ENCODE measurements around the gene ABCF2. TPM values are rescaled to one million over a fixed set of nuclear protein-coding genes. Genes with fewer than 3 reads are reported as not detected.

ABCF2 gene
- polyA plus RNA-seq, 3 donors = 18.0 to 22.0 (median 21.1) TPM

GRCh38 chr7:151231080-151231479 lies 4.1 kb upstream of the ABCF2 start:
- no peak overlapping the region for H3K9ac ChIP-seq (ENCODE audit: insufficient read depth, low read length, poor library complexity, severe bottlenecking)

GRCh38 chr7:151229249-151229648 lies 2.2 kb upstream of the ABCF2 start:
- Mint-ChIP-seq H3K9me3 (peaks cover 0 to 3% (median 0%) of the 10 kb centered on the region in 7 donors), H3K4me1 (peaks cover 49% of the 10 kb centered on the region), H3K27me3 (ENCODE audit: low read depth in 3 of 3) (peaks cover 0 to 3% (median 3%) of the 10 kb centered on the region in 3 donors), H3K27ac (peak overlapping the region in 1 of 7 donors; percentile 38), H3K36me3 (peaks cover 14 to 16% of the 10 kb centered on the region in 2 donors), H3K4me3 (no peak overlapping the region)
- no peak for DNase-seq
- no peak overlapping the region for H3K9ac ChIP-seq (ENCODE audit: insufficient read depth, low read length, poor library complexity, severe bottlenecking)
- no peak overlapping the region for H2AFZ ChIP-seq (ENCODE audit: insufficient read depth, low read depth, low read length, poor library complexity, severe bottlenecking)
- peaks cover 43 to 51% of the 10 kb centered on the region in 2 donors for H3K4me1 ChIP-seq (ENCODE audit: control insufficient read depth in 1 of 2, insufficient read depth in 2 of 2, low read length in 2 of 2)
- H4K20me1 ChIP-seq (ENCODE audit: insufficient read depth, low read length) = peaks cover 11% of the 10 kb centered on the region
- peaks cover 8 to 12% of the 10 kb centered on the region in 2 donors for H3K36me3 ChIP-seq (replicated peaks in 1 of 2; ENCODE audit: control insufficient read depth in 1 of 2, insufficient read depth in 2 of 2, low read length in 2 of 2)
- H3K27me3 ChIP-seq (ENCODE audit: control insufficient read depth in 2 of 2, insufficient read depth in 2 of 2, low read length in 2 of 2) = no peaks in the 10 kb centered on the region
- no peak for TF ChIP-seq CTCF (IDR thresholded peaks at IDR 0.05)
- no peak overlapping the region for H3K4me2 ChIP-seq (replicated peaks; ENCODE audit: extremely low read depth, low read length, poor library complexity, severe bottlenecking)
- no peak overlapping the region for H3K27ac ChIP-seq (ENCODE audit: low read depth in 1 of 2, low read length in 2 of 2)
- intact Hi-C loops (cut with micrococcal nuclease) = loop anchor here in 1 of 2 donors (5.0 to 10.0 kb wide), 2 partner anchors 118 to 286 kb away; partner anchors contain the start of gene RHEB
- peaks cover 39% of the 10 kb centered on the region for H3K79me2 ChIP-seq (ENCODE audit: insufficient read depth, low read length)
- H3K9me3 ChIP-seq (replicated peaks in 1 of 2; ENCODE audit: control insufficient read depth in 1 of 2, insufficient read depth in 1 of 2, low read length in 2 of 2) = no peaks in the 10 kb centered on the region
- no peak overlapping the region for H3K4me3 ChIP-seq (replicated peaks in 1 of 3; ENCODE audit: low read depth in 2 of 3, low read length in 3 of 3)
- 96% methylated on average over 5 of the region's 10 CpGs for WGBS (ENCODE audit: insufficient coverage)

More at GRCh38 chr7:151231080-151231479, 4.1 kb upstream of the ABCF2 start:
- no CpG with 5 or more reads among the region's 1 CpG for WGBS (ENCODE audit: insufficient coverage)
- H3K9me3 ChIP-seq (replicated peaks in 1 of 2; ENCODE audit: control insufficient read depth in 1 of 2, insufficient read depth in 1 of 2, low read length in 2 of 2) = no peaks in the 10 kb centered on the region
- H3K27me3 ChIP-seq (ENCODE audit: control insufficient read depth in 2 of 2, insufficient read depth in 2 of 2, low read length in 2 of 2) = no peaks in the 10 kb centered on the region
- H3K36me3 ChIP-seq (replicated peaks in 1 of 2; ENCODE audit: control insufficient read depth in 1 of 2, insufficient read depth in 2 of 2, low read length in 2 of 2) = peaks cover 13 to 21% of the 10 kb centered on the region in 2 donors
- Mint-ChIP-seq H3K4me3 (no peak overlapping the region), H3K36me3 (peaks cover 14 to 18% of the 10 kb centered on the region in 2 donors), H3K27ac (no peak overlapping the region), H3K4me1 (peaks cover 38% of the 10 kb centered on the region), H3K9me3 (peaks cover 0 to 3% (median 0%) of the 10 kb centered on the region in 7 donors), H3K27me3 (ENCODE audit: low read depth in 3 of 3) (peaks cover 0 to 3% (median 3%) of the 10 kb centered on the region in 3 donors)
- no peak for DNase-seq
- H3K4me3 ChIP-seq (replicated peaks in 1 of 3; ENCODE audit: low read depth in 2 of 3, low read length in 3 of 3) = no peak overlapping the region
- intact Hi-C loops (cut with micrococcal nuclease) = loop anchor here in 1 of 2 donors (5.0 kb wide), 1 partner anchor 41 kb away; no protein-coding TSS in a partner anchor
- H3K27ac ChIP-seq (ENCODE audit: low read depth in 1 of 2, low read length in 2 of 2) = no peak overlapping the region
- TF ChIP-seq CTCF (IDR thresholded peaks at IDR 0.05) = no peak
- no peak overlapping the region for H2AFZ ChIP-seq (ENCODE audit: insufficient read depth, low read depth, low read length, poor library complexity, severe bottlenecking)
- peaks cover 29% of the 10 kb centered on the region for H4K20me1 ChIP-seq (ENCODE audit: insufficient read depth, low read length)
- peaks cover 33 to 41% of the 10 kb centered on the region in 2 donors for H3K4me1 ChIP-seq (ENCODE audit: control insufficient read depth in 1 of 2, insufficient read depth in 2 of 2, low read length in 2 of 2)
- peaks cover 47% of the 10 kb centered on the region for H3K79me2 ChIP-seq (ENCODE audit: insufficient read depth, low read length)
- H3K4me2 ChIP-seq (replicated peaks; ENCODE audit: extremely low read depth, low read length, poor library complexity, severe bottlenecking) = no peak overlapping the region

Measured in CD14-positive monocyte (primary cell).